HEK293T (cell line): ENCODE measurements around the gene CDK5.

ENCODE experiments used
- CTCF ChIA-PET: fragments of 350-600 bp; formaldehyde crosslinking; extraction: SDS; loops from one replicate; lab custom pipeline; 2021; ENCODE audit warnings: antibody characterized with exemption, inconsistent platforms; lab: Yijun Ruan, JAX
- POLR2A ChIA-PET: fragments of 350-600 bp; formaldehyde crosslinking; extraction: SDS; loops from one replicate; lab custom pipeline; 2020; ENCODE audit warnings: antibody characterized with exemption, inconsistent platforms; lab: Yijun Ruan, JAX
- DNase-seq: peaks from one replicate; pipeline ENCODE4 v3.0.0; 2012; ENCODE audit warnings: mixed read lengths; ENCODE audit errors: extremely low spot score
- ARNT ChIP-seq: fragments of 450-650 bp; IDR thresholded peaks from 2 replicates; pipeline ENCODE4 v1.6.1; 2017; ENCODE audit warnings: mild to moderate bottlenecking
- BHLHE40 ChIP-seq: fragments of 450-650 bp; IDR thresholded peaks from 2 replicates; pipeline ENCODE4 v1.6.1; 2016; ENCODE audit warnings: mild to moderate bottlenecking, moderate library complexity, borderline replicate concordance
- CTBP1 ChIP-seq: fragments of 450-650 bp; IDR thresholded peaks from 2 replicates; pipeline ENCODE4 v1.6.1; 2016; ENCODE audit warnings: borderline replicate concordance
- ELF4 ChIP-seq: fragments of 450-650 bp; IDR thresholded peaks from 2 replicates; pipeline ENCODE4 v1.6.1; 2017; ENCODE audit warnings: antibody characterized with exemption
- FOXA1 ChIP-seq: fragments of 450-650 bp; IDR thresholded peaks from 2 replicates; pipeline ENCODE4 v1.6.1; 2016; ENCODE audit warnings: mild to moderate bottlenecking
- FOXK2 ChIP-seq: fragments of 450-650 bp; IDR thresholded peaks from 2 replicates; pipeline ENCODE4 v1.6.1; 2016; ENCODE audit warnings: mild to moderate bottlenecking
- FOXM1 ChIP-seq: fragments of 450-650 bp; IDR thresholded peaks from 2 replicates; pipeline ENCODE4 v1.6.1; 2017; ENCODE audit warnings: mild to moderate bottlenecking, borderline replicate concordance
- HDGF ChIP-seq: fragments of 450-650 bp; IDR thresholded peaks from 2 replicates; pipeline ENCODE4 v1.6.1; 2017; ENCODE audit warnings: antibody characterized with exemption, borderline replicate concordance
- L3MBTL2 ChIP-seq: fragments of 450-650 bp; conservative IDR thresholded peaks from 2 replicates; pipeline ENCODE4 v1.6.1; 2016; ENCODE audit warnings: mild to moderate bottlenecking
- LEF1 ChIP-seq: fragments of 450-650 bp; IDR thresholded peaks from 2 replicates; pipeline ENCODE4 v1.6.1; 2017; ENCODE audit warnings: mild to moderate bottlenecking, borderline replicate concordance
- NFRKB ChIP-seq: fragments of 450-650 bp; IDR thresholded peaks from 2 replicates; pipeline ENCODE4 v1.6.1; 2016; ENCODE audit warnings: mild to moderate bottlenecking, moderate library complexity
- PKNOX1 ChIP-seq: fragments of 450-650 bp; IDR thresholded peaks from 2 replicates; pipeline ENCODE4 v1.6.1; 2016
- SP1 ChIP-seq: fragments of 450-650 bp; IDR thresholded peaks from 2 replicates; pipeline ENCODE4 v1.6.1; 2017
- SUZ12 ChIP-seq: fragments of 450-650 bp; IDR thresholded peaks from 2 replicates; pipeline ENCODE4 v1.6.1; 2016; ENCODE audit warnings: mild to moderate bottlenecking
- TARDBP ChIP-seq: fragments of 450-650 bp; IDR thresholded peaks from 2 replicates; pipeline ENCODE4 v1.6.1; 2016
- ZNF384 ChIP-seq: fragments of 450-650 bp; IDR thresholded peaks from 2 replicates; pipeline ENCODE4 v1.6.1; 2016

CDK5 gene

GRCh38 chr7:151091431-151091830, 33.7 kb upstream of the CDK5 start:
- TF ChIP-seq LEF1 (no peak), FOXA1 (no peak), PKNOX1 (no peak), ZNF384 (no peak), BHLHE40 (no peak), L3MBTL2 (no peak), ELF4 (no peak)
- POLR2A ChIA-PET: interaction anchor here (0.8 kb wide), 1 partner anchor 31 kb away, joined by 3 read pairs; no protein-coding TSS in a partner anchor
- CTCF ChIA-PET: interaction anchor here (0.6 kb wide), 1 partner anchor 1319 kb away, joined by 3 read pairs; no protein-coding TSS in a partner anchor
- peak; percentile 62 for DNase-seq

DNA sequence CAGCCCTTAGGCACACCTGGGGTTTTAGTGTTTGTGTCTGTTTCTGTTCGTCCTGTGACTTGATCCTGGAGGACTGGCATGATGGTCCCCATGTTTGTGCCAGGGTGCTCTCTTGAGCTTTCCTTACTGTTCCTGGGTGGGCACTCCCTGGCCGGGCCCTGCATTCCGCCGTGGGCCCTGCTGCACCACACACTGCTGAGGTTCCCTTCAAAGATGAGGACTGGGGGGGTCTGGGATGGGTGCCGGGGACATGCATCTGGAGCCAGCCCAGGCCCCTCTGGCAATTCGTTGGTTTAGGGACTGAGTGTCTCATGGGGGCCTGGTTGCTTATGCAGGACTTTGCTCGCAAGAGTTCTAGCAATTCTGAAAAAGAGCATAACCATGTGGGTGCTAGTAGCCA, 33.3 kb upstream of the CDK5 start:
- no peak for DNase-seq
- no peak for TF ChIP-seq ELF4
- TF ChIP-seq ARNT: no peak
- TF ChIP-seq BHLHE40: no peak
- TF ChIP-seq NFRKB: no peak
- no peak for TF ChIP-seq CTBP1
- no peak for TF ChIP-seq FOXM1
- no peak for TF ChIP-seq FOXA1
- no peak for TF ChIP-seq SP1
- TF ChIP-seq HDGF: no peak
- no peak for TF ChIP-seq ZNF384
- TF ChIP-seq PKNOX1: no peak
- TF ChIP-seq SUZ12: no peak
- TF ChIP-seq FOXK2: no peak
- no peak for TF ChIP-seq LEF1
- TF ChIP-seq L3MBTL2: no peak
- no peak for TF ChIP-seq TARDBP
- POLR2A ChIA-PET: no interaction called here
- CTCF ChIA-PET: interaction anchor here (0.6 to 1.6 kb wide), 2 partner anchors 20 to 1319 kb away, joined by 3 to 4 read pairs; no protein-coding TSS in a partner anchor

GRCh38 chr7:151089893-151090730, 32.4 kb upstream of the CDK5 start:
- ChIA-PET POLR2A (interaction anchor here (0.7 to 1.4 kb wide), 2 partner anchors 9 to 20 kb away, joined by 3 read pairs; partner anchors contain the start of gene FASTK), CTCF (interaction anchor here (0.6 to 1.6 kb wide), 2 partner anchors 16 to 21 kb away, joined by 3 to 4 read pairs; no protein-coding TSS in a partner anchor)
- TF ChIP-seq PKNOX1 (no peak), FOXM1 (no peak), CTBP1 (no peak), L3MBTL2 (no peak), NFRKB (no peak)
- DNase-seq: no peak

GRCh38 chr7:151088856-151089699, 31.4 kb upstream of the CDK5 start:
- ChIA-PET CTCF (interaction anchor here (1.2 to 1.6 kb wide), 3 partner anchors 12 to 70 kb away, joined by 4 to 5 read pairs (median 4); no protein-coding TSS in a partner anchor), POLR2A (interaction anchor here (0.7 to 1.5 kb wide), 5 partner anchors 8 to 69 kb away, joined by 3 to 4 read pairs (median 3); partner anchors contain the start of genes FASTK and SLC4A2)
- TF ChIP-seq HDGF (0 out of 2 replicates have a peak, but pooled peaks have one; percentile 45), PKNOX1 (no peak), ELF4 (no peak)
- DNase-seq: no peak
